ENCODE data around the gene PRKG2.

The PRKG2 gene

DNA sequence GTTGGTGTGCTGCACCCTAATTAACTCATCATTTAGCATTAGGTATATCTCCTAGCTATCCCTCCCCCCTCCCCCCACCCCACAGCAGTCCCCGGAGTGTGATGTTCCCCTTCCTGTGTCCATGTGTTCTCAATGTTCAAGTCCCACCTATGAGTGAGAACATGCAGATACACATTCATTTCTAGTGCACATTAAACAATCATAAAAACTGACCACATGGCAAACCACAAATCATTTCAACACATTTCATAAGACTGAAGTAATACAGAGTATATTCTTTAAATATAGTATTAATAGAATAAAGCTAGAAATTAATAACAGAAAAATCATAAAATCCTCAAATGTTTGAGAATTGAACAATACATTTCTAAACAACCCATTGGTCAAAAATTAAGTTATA lies 34.1 kb downstream of the PRKG2 start:
- no peaks in the 10 kb centered on the region for H3K9me3 ChIP-seq (ENCODE audit: severe bottlenecking)
- TF ChIP-seq, protein P1, sequence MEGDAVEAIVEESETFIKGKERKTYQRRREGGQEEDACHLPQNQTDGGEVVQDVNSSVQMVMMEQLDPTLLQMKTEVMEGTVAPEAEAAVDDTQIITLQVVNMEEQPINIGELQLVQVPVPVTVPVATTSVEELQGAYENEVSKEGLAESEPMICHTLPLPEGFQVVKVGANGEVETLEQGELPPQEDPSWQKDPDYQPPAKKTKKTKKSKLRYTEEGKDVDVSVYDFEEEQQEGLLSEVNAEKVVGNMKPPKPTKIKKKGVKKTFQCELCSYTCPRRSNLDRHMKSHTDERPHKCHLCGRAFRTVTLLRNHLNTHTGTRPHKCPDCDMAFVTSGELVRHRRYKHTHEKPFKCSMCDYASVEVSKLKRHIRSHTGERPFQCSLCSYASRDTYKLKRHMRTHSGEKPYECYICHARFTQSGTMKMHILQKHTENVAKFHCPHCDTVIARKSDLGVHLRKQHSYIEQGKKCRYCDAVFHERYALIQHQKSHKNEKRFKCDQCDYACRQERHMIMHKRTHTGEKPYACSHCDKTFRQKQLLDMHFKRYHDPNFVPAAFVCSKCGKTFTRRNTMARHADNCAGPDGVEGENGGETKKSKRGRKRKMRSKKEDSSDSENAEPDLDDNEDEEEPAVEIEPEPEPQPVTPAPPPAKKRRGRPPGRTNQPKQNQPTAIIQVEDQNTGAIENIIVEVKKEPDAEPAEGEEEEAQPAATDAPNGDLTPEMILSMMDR (IDR thresholded peaks at IDR 0.05; ENCODE audit: poor library complexity, severe bottlenecking): no peak
- H3K27me3 ChIP-seq (ENCODE audit: insufficient read depth, poor library complexity, severe bottlenecking): no peaks in the 10 kb centered on the region
- ATAC-seq (ENCODE audit: low read depth) (no peak), DNase-seq (ENCODE audit: low spot score) (no peak)
- H3K36me3 ChIP-seq (ENCODE audit: low read depth): no peaks in the 10 kb centered on the region
- H3K4me3 ChIP-seq (ENCODE audit: severe bottlenecking): no peak overlapping the region
- H3K4me1 ChIP-seq (ENCODE audit: insufficient read depth, poor library complexity, severe bottlenecking): peaks cover 7% of the 10 kb centered on the region
- no peak overlapping the region for H3K27ac ChIP-seq (ENCODE audit: poor library complexity, severe bottlenecking)

GRCh38 chr4:81179326-81179725 lies 35.7 kb downstream of the PRKG2 start:
- ATAC-seq (ENCODE audit: low read depth): no peak
- Histone ChIP-seq H3K27ac (ENCODE audit: poor library complexity, severe bottlenecking) (no peak overlapping the region), H3K27me3 (ENCODE audit: insufficient read depth, poor library complexity, severe bottlenecking) (no peaks in the 10 kb centered on the region), H3K4me1 (ENCODE audit: insufficient read depth, poor library complexity, severe bottlenecking) (peaks cover 7% of the 10 kb centered on the region), H3K36me3 (ENCODE audit: low read depth) (no peaks in the 10 kb centered on the region), H3K4me3 (ENCODE audit: severe bottlenecking) (no peak overlapping the region), H3K9me3 (ENCODE audit: severe bottlenecking) (no peaks in the 10 kb centered on the region)
- TF ChIP-seq, protein P1 (IDR thresholded peaks at IDR 0.05; ENCODE audit: poor library complexity, severe bottlenecking): no peak
- no peak for DNase-seq (ENCODE audit: low spot score)

- Histone ChIP-seq H3K27me3 (ENCODE audit: insufficient read depth, poor library complexity, severe bottlenecking) (no peaks in the 10 kb centered on the region), H3K4me3 (ENCODE audit: severe bottlenecking) (no peak overlapping the region), H3K27ac (ENCODE audit: poor library complexity, severe bottlenecking) (no peak overlapping the region), H3K9me3 (ENCODE audit: severe bottlenecking) (no peaks in the 10 kb centered on the region), H3K4me1 (ENCODE audit: insufficient read depth, poor library complexity, severe bottlenecking) (no peaks in the 10 kb centered on the region), H3K36me3 (ENCODE audit: low read depth) (no peaks in the 10 kb centered on the region)
- peak; percentile 70 for ATAC-seq (ENCODE audit: low read depth)
- no peak for DNase-seq (ENCODE audit: low spot score)
- TF ChIP-seq, protein P1 (IDR thresholded peaks at IDR 0.05; ENCODE audit: poor library complexity, severe bottlenecking): no peak
These were observed 41.8 kb downstream of the PRKG2 start for GRCh38 chr4:81173213-81173612.

DNA sequence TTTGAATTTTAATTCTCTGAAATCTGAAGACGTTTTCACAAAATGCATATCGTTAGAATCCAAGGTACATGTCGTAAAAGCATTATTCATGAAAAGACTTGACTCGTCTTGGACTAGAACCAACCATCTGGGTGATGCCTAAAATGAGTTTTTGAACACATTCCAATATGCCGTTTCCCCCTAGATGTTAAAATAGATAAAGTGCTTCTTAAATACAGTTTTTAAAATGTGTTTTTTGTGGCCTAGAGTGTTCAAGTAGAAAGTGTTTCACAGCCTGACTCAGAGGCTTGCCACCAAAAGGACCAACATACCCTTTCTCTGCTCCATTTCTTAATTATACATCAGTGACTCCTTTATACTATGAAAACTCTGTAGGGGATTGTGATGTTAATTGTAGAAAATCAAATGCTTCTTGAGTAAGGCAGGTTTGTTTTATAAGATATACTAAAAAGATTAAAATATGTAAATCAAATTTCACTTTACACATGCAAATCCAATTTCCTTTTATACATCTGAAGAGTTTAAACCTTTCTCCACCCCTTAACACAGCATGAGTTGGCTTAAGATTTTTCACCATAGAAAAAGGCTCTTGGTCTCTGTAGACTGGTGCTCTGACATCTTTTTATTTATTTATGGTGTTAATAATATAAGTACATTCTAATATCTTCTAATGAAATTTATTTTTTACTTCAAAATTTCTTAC lies 48.4 kb downstream of the PRKG2 start:
- H3K4me1 ChIP-seq (ENCODE audit: insufficient read depth, poor library complexity, severe bottlenecking): peaks cover 34% of the 10 kb centered on the region
- TF ChIP-seq, protein P1 (IDR thresholded peaks at IDR 0.05; ENCODE audit: poor library complexity, severe bottlenecking): no peak
- no peaks in the 10 kb centered on the region for H3K36me3 ChIP-seq (ENCODE audit: low read depth)
- DNase-seq (ENCODE audit: low spot score) (no peak), ATAC-seq (ENCODE audit: low read depth) (no peak; the same call in 2 of the 3 replicates)
- H3K27me3 ChIP-seq (ENCODE audit: insufficient read depth, poor library complexity, severe bottlenecking): no peaks in the 10 kb centered on the region
- H3K27ac ChIP-seq (ENCODE audit: poor library complexity, severe bottlenecking): peak overlapping the region; percentile 61
- H3K4me3 ChIP-seq (ENCODE audit: severe bottlenecking): no peak overlapping the region
- H3K9me3 ChIP-seq (ENCODE audit: severe bottlenecking): no peaks in the 10 kb centered on the region

DNA sequence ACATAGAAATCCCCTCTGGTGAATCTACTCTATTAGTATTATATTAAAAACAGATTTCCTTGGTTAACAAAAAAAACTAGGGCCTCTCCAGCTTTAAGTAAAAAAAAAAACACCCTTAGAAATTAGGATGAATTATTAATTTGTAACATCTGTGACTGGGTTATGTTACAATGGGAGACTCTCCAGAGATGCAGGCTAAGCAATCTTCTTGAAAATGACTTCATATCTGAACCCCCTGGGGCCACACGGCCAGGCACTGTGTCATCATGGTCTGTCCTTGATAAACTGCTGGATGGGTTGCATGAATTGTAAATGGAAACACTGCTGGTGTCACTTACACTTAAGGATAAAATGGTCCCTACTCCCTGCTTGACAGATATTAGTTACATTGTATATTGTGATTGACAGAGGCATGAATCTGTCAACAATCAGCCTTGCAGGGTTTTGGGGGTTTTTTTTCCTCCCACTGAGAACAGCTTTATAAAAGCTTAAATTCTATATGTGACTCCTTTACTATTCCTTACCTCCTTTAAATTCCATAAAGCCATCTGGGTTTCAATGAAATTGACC lies 49.1 kb downstream of the PRKG2 start:
- ATAC-seq (ENCODE audit: low read depth) (no peak), DNase-seq (ENCODE audit: low spot score) (no peak)
- Histone ChIP-seq H3K27me3 (ENCODE audit: insufficient read depth, poor library complexity, severe bottlenecking) (no peaks in the 10 kb centered on the region), H3K9me3 (ENCODE audit: severe bottlenecking) (no peaks in the 10 kb centered on the region), H3K27ac (ENCODE audit: poor library complexity, severe bottlenecking) (peak overlapping the region; percentile 61), H3K4me3 (ENCODE audit: severe bottlenecking) (no peak overlapping the region), H3K4me1 (ENCODE audit: insufficient read depth, poor library complexity, severe bottlenecking) (peaks cover 34% of the 10 kb centered on the region), H3K36me3 (ENCODE audit: low read depth) (no peaks in the 10 kb centered on the region)
- TF ChIP-seq, protein P1 (IDR thresholded peaks at IDR 0.05; ENCODE audit: poor library complexity, severe bottlenecking): no peak
